ENCODE measurements around the gene MRPL50.

Gene MRPL50

GRCh38 chr9:101372327-101373118 lies 25.9 kb downstream of the MRPL50 start:
- DNase-seq: no peak

- DNase-seq: no peak
These were observed 26.6 kb downstream of the MRPL50 start for GRCh38 chr9:101371813-101372212.

- no peak for DNase-seq
These were observed 28.4 kb downstream of the MRPL50 start for GRCh38 chr9:101369884-101370531.

DNA sequence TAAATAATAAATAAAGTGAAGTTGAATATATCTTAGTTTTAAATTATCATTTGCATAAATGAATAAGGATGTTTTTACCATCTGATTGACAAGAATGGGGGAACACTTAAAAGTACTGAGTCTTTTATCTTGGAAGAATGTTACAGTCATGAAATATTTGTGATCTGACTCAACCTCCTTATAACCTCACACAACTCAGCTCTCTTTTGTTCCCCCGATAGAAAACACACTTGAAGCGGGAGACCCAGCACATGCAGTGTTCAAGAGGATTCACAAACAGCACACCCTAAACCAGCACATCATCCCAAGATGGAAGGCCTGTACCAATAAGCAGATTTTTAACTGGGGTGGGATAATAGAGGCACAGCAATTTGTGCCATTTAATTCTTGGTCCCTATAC lies 29.1 kb downstream of the MRPL50 start:
- no peak for DNase-seq

DNA sequence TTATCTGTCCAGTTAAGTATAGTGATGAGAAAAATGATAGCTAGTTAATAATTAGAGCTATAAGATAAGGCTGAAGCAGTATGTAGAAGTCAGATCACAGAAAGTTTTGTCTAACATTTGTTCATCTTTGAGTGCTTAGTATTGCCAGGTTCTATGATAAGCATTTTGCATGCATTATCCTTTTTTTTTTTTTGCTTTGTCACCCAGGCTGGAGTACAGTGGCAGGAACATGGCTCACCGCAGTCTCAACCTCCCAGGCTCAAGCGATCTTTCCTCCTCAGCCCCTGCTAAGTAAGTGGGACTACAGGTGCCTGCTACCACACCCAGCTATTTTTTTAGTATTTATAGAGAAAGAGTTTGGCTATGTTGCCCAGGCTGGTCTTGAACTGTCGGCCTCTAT lies 31.1 kb downstream of the MRPL50 start:
- DNase-seq: no peak

- no peak for DNase-seq
These were observed 32.2 kb downstream of the MRPL50 start for GRCh38 chr9:101366038-101366756.

DNA sequence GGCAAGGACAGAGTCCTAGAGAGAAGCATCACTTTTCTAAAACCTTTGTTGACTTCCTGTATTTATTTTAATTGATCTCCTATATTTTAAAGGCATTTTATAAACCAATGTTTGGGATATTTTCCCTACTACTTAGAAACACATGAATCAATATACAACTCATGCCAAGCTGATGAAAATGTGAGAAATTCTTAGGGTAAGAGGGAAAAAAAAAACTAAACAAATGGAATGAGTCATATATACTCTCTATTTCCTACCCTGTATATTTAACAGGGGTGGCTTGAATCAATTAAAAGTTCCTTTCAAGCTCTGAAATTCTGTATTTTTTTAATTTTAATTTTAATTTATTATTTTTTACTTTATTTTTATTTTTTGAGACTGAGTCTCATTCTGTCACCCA lies 33.2 kb downstream of the MRPL50 start:
- no peak for DNase-seq

GRCh38 chr9:101362450-101362849 lies 36.0 kb downstream of the MRPL50 start:
- no peak for DNase-seq

- DNase-seq: no peak
These were observed 37.8 kb downstream of the MRPL50 start for GRCh38 chr9:101360647-101361046.

DNA sequence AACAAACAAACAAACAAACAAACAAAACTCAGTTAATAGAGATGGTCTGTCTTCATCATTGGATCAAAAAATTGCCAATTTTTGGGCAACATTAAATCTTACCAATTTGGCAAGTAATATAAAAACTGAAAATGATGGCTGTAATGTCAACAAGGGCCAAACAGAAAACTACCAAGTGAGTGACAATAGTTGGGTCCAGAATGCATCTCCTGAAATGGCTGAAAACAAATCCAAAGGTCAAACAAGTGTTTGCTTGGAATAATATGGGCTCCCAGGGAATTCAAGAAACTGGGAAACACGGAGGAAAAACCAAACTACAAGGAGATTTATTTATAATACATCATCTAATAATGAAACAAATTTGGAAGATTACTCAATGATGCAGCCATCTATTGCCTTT lies 38.7 kb downstream of the MRPL50 start:
- no peak for DNase-seq

- DNase-seq: no peak
These were observed 41.8 kb downstream of the MRPL50 start for GRCh38 chr9:101356619-101357018.

- DNase-seq: no peak
These were observed 43.4 kb downstream of the MRPL50 start for GRCh38 chr9:101354765-101355708.

DNA sequence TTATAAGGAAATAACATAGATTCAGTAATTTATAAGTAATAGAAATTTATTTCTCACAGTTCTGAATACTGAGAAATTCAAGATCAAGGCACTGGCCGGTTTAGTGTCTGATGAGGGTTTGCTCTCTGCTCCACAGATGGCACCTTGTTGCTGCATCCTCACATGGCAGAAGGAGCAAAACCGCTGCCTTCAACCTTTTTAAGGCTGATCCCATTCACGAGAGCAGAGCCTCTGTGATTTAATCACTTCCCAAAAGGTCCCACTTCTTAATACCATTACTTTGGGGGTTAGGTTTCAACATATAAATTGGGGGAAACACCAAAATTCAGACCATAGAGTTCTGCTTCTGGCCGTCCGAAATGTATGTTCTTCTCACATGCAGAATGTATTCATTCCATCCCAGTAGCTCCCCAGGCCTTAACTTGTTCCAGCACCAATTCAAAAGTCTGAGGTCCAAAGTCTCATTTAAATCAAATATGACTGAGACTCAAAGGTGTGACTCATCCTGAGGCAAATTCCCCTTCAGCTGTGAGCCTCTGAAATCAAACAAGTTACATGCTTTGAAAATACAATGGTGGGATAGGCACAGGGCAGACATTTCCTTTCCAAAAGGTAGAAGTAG lies 44.2 kb downstream of the MRPL50 start:
- DNase-seq: no peak

GRCh38 chr9:101353683-101354082 lies 44.7 kb downstream of the MRPL50 start:
- no peak for DNase-seq

DNA sequence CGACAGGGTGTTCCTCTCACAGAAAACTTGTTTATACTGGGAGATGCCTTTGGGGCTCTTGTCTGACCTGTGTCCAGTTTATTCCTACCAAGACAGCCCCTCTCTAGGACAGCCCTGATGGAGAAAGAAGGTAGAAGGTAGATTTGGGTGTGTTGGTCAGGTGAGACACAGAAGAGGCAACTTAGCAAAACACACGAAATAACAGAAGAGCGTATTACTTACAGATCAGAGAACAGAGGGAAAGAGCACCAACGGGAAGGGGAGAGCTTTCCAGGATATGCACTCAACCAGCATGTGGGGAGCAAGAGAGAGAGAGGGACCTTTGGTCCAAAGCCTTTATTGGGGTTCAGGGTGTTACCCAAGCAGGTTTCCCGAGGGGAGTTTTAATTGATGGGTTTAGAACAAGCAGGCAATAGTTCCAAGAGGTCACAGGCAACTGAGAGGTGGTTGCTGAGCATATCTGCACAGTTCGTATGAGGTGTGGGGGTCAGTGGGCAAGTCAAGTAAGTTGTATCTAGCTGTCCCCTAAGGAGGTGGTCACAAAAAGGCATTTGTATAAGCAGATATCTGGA lies 45.4 kb downstream of the MRPL50 start:
- DNase-seq: no peak

DNA sequence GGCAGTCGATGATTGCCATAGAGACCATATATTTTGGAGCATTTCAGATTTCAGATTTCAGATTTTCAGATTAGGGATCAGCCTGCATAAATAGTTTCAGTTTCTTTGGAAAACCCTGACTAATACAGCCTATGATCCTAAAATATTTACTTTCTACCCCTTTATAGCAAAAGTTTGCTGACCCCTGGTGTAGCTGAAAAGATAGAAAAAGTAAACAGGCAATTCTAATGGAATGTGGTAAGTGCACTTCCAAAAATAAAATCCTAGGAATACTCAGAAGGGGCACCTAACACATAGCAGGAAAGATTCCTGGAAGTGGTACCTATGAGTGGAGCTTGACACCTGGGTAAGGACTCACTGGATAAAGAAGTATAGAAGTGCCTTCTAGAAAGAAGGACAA lies 48.1 kb downstream of the MRPL50 start:
- DNase-seq: no peak

DNA sequence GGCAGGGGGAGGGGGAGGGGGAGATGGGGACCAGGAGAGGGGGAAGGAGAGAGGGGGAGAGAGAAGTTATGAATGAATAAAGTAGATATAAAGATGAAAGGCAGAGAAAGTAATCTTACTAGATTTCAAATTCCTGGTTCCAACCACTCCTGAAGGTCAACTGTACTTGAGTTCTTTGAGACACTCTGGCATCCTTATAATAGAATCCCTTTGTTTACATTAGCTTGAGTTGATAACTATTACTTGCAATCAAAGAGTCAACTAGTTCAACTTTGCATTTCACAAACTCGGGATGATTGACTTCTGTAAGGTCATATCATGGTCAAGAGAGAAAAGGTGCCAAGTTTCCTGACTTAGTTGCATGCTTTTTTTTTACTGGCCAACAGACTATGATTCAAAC lies 55.8 kb downstream of the MRPL50 start:
- DNase-seq: no peak

DNA sequence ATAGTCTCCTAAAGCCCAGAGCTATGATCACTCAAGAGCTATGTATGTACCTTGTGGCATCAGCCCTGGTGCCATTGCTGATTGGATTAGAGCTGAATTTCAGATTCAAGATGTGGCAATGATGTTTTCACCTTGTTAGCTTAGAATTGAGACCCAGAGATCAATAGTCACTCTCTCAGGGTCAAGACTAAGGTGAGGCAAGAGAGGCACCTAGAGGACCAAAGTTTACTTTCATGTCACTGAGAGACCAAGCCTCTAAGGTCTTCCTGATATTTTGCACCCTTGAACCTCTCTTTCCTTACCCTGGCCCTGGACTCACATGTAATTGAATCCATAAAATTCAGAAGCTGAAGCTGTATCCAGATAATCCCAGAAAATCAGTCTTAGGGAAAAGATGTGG lies 56.5 kb downstream of the MRPL50 start:
- DNase-seq: no peak
